ENCODE measurements around the gene ARHGAP12. TPM values are rescaled to one million over a fixed set of nuclear protein-coding genes. Genes with fewer than 3 reads are reported as not detected.

ARHGAP12 gene
- total and polyA plus RNA-seq, 10 donors: 20.5 to 69.7 (median 46.9) TPM

- peaks cover 3 to 28% (median 18%) of the 10 kb centered on the region in 6 donors for H3K4me1 ChIP-seq
- intact Hi-C loops (cut with DNase I; ENCODE audit: low total_unique reads): no loop called here
- TF ChIP-seq POLR2AphosphoS5 (IDR thresholded peaks at IDR 0.05): no peak
- TF ChIP-seq CTCF (IDR thresholded peaks at IDR 0.05 in 8 of 11, conservative IDR thresholded peaks at IDR 0.05 in 3 of 11): no peak
- TF ChIP-seq POLR2A (IDR thresholded peaks at IDR 0.05): no peak
These were observed 11.4 kb upstream of the ARHGAP12 start for GRCh38 chr10:31939797-31940708.

GRCh38 chr10:31937371-31937770 is 8.7 kb upstream of the ARHGAP12 start:
- TF ChIP-seq POLR2AphosphoS5 (IDR thresholded peaks at IDR 0.05): peak in 1 of 3 donors; percentile 34
- no peak for TF ChIP-seq CTCF (IDR thresholded peaks at IDR 0.05 in 8 of 11, conservative IDR thresholded peaks at IDR 0.05 in 3 of 11)
- no peak for TF ChIP-seq POLR2A (IDR thresholded peaks at IDR 0.05)
- Histone ChIP-seq H3K4me1 (peaks cover 3 to 19% (median 12%) of the 10 kb centered on the region in 6 donors), H3K27me3 (replicated peaks in 1 of 7) (no peaks in the 10 kb centered on the region), H3K4me3 (no peak overlapping the region), H3K36me3 (no peaks in the 10 kb centered on the region), H3K27ac (peak overlapping the region in 7 of 8 donors; percentile 23 to 67 (median 45)), H3K9me3 (no peaks in the 10 kb centered on the region)
- intact Hi-C loops (cut with DNase I; ENCODE audit: low total_unique reads): no loop called here
- no peak for DNase-seq
- WGBS, 5 donors: 57 to 89% (median 86%) methylated on average over 9 of the region's 9 CpGs

More at GRCh38 chr10:31939797-31940708, 11.4 kb upstream of the ARHGAP12 start:
- Histone ChIP-seq H3K27ac (peak overlapping the region in 6 of 8 donors; percentile 21 to 67 (median 44)), H3K36me3 (no peaks in the 10 kb centered on the region), H3K9me3 (no peaks in the 10 kb centered on the region), H3K27me3 (replicated peaks in 1 of 7) (no peaks in the 10 kb centered on the region), H3K4me3 (no peak overlapping the region)
- 71 to 85% (median 78%) methylated on average over 4 of the region's 4 CpGs for WGBS, 5 donors
- no peak for DNase-seq

GRCh38 chr10:31936933-31937332 is 8.3 kb upstream of the ARHGAP12 start:
- H3K36me3 ChIP-seq: no peaks in the 10 kb centered on the region
- H3K27ac ChIP-seq: peak overlapping the region in 7 of 8 donors; percentile 23 to 67 (median 45)
- no peak overlapping the region for H3K4me3 ChIP-seq
- H3K27me3 ChIP-seq (replicated peaks in 1 of 7): no peaks in the 10 kb centered on the region
- DNase-seq: no peak
- intact Hi-C loops (cut with DNase I; ENCODE audit: low total_unique reads): no loop called here
- 61 to 79% (median 71%) methylated on average over 5 of the region's 5 CpGs for WGBS, 5 donors
- no peaks in the 10 kb centered on the region for H3K9me3 ChIP-seq
- peaks cover 3 to 19% (median 12%) of the 10 kb centered on the region in 6 donors for H3K4me1 ChIP-seq
- TF ChIP-seq CTCF (IDR thresholded peaks at IDR 0.05 in 8 of 11, conservative IDR thresholded peaks at IDR 0.05 in 3 of 11) (no peak), POLR2AphosphoS5 (IDR thresholded peaks at IDR 0.05) (no peak), POLR2A (IDR thresholded peaks at IDR 0.05) (no peak)

GRCh38 chr10:31936086-31936485 is 7.5 kb upstream of the ARHGAP12 start:
- intact Hi-C loops (cut with DNase I; ENCODE audit: low total_unique reads): no loop called here
- Histone ChIP-seq H3K4me1 (peaks cover under 1 to 18% (median 12%) of the 10 kb centered on the region in 6 donors), H3K27me3 (replicated peaks in 1 of 7) (no peaks in the 10 kb centered on the region), H3K9me3 (no peaks in the 10 kb centered on the region), H3K4me3 (no peak overlapping the region), H3K27ac (no peak overlapping the region), H3K36me3 (no peaks in the 10 kb centered on the region)
- 80 to 96% (median 95%) methylated on average over 1 of the region's 1 CpG for WGBS, 5 donors
- TF ChIP-seq POLR2A (IDR thresholded peaks at IDR 0.05): no peak
- TF ChIP-seq CTCF (IDR thresholded peaks at IDR 0.05 in 8 of 11, conservative IDR thresholded peaks at IDR 0.05 in 3 of 11): no peak
- TF ChIP-seq POLR2AphosphoS5 (IDR thresholded peaks at IDR 0.05): no peak
- DNase-seq: no peak

Data from spleen (tissue), 11 donors.